Measurements from ENCODE around the gene EHD4.
A peak's percentile ranks its signal among the peaks of the same experiment; 100 is the strongest.

The EHD4 gene

DNA sequence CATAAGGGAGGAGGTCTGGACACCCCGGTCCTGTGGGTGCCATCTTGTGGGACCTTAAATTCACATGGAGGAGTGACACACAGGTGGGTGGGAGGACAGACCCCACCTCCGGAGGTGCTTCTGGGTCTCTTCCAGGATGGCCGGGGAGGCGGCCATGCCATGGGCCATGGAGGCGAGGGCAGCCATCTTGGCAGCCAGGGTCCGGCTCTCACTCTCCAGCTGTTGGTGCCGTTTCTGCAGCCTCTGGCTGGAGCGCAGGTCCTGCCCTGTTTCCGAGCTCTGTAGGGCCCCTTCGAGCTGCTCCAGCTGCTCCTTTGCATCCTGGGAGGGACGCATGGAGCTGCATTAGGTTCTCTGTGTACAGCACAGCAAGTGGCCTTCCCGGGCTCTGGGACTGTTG lies 97.6 kb downstream of the EHD4 start:
- DNase-seq: no peak

DNA sequence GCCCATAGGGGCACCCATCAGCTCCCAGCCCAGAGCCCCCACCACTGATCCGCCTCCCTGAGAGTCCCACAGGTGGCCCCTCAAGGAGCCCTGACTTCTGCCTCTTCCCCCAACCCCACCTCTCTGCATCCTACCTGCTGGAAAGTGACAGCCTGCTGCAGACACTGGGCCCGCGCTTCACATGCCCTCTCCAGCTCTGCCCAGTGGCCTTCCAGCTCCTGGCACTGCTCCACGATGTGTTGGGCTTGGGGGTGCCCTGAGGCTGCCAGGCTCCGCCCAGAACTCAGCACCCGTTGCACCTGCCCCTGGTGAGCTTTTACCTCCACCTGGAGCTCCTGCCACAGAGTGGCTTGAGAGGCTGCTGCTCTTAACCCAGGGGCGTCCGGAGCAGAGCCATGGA lies 98.6 kb downstream of the EHD4 start:
- DNase-seq: no peak

DNA sequence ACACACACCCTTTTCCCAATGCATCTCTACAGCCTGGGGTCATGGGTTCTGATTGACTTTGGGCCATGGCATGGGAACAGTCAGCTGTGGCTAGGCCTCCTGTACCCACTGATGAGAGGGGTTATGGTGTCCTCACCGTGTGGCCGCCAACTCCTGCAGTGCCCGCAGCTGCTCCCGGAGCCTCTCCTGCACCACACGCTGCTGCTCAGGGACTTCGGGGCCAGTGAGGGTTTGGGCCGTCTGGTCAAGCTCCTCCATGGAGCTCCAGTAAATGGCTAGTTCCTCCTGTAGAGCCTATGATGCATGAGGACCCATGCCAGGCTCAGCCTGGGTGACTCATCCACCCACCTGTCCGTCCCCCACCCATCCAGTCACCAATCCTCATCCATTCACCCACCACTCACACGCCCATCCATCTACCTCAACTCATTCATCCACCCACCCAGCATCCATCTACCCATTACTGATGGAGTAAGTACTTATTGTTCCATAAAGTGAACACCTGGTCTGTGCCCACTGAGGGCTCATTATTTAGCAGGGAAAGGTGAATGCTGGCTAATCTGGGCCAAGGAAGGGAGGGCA lies 100.1 kb downstream of the EHD4 start:
- no peak for DNase-seq

DNA sequence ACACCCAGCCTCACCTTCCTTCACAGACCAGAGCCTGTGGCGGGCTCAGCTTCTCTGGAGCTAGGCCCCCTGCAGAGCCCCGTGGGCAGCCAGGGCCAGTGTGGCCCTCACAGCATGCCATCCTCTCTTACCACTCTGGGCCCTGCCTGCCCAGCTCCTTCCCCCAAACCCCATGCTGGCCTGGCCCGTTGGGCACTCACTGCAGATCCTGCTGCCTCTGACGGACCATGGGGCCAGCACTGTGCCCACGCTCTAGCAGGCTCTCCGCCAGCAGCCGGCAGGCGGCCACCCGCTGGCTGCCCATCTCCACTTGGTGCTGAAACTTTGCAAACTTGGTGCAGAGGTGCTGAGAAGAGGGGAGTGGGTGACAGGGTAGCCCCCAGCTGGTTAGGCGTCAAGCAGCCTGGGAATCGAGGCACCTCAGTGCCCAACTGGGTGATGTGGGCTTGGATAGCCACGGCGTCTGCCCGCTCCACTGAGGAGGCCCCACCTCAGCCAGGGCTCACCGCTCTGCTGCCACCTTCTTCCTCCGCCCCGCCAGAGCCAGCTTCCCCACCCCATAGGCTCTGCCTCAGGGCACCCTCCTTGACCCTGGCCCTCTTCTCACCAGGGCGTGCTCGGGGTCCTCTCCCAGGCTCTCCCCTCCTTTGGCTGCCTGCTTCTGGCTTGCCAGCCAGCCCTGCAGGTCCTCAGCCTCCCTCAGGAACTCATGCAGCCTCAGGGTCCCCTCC lies 101.0 kb downstream of the EHD4 start:
- DNase-seq: no peak

DNA sequence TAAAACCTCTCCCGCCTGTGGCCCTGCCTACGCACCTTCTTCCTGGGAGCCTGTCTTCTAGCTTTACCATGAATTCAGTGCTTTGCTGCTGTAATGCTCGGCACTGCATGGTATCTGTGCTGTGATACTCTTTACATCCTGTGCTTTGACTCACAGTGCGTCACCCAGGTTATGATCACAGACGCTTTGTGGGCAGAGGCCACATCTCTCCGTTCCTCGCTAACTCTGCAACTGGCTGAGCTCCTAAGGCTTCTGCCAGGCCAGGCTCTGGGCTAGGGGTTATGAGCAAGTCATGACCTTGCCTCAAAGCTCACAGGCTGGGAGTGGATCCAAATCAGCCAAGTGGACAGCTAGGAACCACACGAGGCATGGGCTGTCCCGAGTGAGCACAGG lies 101.7 kb downstream of the EHD4 start:
- peak; percentile 73 for DNase-seq

DNA sequence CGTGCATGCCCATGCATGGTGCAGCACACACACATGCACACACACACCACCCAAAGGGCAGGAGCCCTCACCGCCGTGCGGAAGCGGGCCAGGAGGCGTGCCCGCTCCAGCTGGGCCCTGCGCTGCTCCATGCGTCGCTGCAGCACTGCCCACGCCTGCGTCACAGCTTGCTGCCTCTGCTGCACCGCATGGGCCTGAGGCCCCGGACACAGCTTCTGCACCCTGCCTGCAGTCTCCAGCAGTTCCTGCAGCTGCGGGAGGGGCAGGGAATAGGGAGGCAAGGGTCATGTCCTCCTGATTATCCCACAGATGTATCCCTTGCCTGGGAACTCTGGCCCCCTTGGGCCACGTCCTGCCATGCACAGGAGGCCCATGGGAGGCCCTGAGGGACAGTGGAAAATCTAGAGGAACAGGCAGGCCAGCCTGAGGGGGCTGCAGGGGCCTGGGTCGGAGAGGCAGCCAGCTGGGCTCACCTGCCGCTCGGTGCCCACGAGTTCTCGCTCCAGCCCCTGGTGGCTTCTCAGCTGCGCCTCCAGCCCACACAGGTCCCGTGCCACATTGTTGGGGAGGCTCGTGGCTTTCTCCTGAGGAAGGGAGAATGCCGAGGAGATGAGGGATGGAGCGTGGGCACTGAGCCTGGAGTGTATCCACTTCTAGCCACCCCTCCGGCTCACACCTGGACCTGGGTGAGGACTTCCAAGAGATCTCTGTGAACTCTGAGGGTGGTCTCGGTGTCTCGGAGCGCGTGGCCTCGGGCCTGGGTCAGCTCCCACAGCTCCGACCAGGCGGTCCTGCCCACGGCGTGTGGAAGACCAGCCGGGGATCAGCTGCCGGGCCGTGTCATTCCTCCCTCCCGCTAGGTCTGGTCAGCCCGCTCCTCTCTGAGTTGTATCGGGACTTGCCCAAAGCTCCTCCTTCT lies 102.3 kb downstream of the EHD4 start:
- DNase-seq: no peak

DNA sequence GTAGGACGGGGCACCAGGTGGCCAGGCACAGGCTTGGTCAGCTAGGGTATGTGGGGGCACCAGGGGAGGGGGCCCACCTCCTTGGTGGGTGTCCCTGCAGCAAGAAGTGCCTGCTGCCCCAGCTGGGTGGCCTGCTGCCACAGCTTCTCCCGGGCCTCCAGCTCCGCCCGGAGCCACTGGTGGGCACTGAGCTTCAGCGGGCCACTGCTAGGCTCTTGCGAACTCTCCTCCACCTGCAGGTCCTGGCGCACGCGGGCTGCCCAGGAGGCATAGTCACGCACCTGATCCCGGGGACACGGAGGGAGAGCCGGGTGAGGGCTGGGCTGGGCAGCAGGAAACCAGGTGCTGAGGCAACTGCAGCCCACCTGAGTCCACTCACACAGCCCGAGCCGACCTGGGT lies 104.0 kb downstream of the EHD4 start:
- DNase-seq: no peak

- no peak for DNase-seq
These were observed 105.3 kb downstream of the EHD4 start for GRCh38 chr15:41866872-41867579.

- no peak for DNase-seq
These were observed 106.1 kb downstream of the EHD4 start for GRCh38 chr15:41866263-41866703.

DNA sequence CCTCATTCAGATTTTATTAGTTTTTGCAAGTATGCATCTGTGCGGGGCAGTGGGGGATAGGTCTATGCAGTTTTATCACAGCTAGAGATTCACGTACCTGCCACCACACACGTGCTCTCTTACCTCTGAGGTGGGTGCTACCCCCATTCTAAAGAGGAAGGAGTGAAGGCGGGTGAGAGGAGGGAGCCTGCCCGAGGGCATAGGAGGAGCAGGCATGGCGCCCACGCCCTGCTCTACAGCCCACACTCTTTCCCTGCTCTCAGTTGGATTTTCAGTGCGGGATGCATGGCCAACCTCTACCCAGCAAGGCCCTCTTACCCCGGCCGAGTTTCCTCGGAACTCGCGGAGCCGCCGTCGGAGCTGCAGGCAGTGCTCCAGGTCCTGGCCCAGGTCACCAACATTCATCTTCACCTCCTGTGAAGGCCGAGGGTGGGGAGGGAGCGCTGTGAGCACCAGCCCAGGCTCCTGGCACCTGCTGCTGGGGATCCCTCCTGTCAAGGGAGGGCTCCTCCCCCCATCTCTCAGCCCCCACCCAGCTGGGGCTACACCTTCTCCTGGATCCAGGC lies 106.8 kb downstream of the EHD4 start:
- DNase-seq: no peak

DNA sequence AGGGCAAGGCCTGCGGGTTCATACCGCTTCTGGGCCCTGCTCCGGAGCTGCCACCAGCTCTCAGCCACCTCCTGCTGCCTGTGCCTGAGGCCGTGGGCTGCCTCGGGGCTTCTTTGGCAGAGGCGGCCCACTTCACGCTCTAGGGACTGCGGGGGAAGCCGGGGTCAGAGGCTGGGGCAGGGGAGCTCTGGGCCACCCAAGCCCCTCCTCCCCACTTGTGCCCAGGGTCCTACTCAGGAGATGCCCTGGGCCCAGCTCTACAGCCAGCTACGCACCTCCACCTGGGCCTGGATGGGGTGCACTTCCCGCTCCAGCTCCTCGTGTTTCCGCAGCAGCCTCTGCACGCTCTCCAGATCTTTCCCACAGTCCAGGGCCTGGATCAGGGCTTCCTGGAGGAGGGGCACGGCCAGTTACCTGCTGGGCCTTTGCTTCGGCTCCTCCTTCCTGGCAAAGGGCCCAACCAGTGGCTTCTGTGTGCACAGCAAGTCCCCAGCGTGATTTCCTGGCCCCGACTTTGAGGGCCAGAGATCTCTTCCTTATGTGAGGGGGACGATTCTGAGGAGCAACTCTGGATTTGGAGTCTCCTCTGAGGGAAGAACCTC lies 109.7 kb downstream of the EHD4 start:
- DNase-seq: no peak

- no peak for DNase-seq
These were observed 110.5 kb downstream of the EHD4 start for GRCh38 chr15:41861736-41862356.

GRCh38 chr15:41860049-41860828 lies 112.1 kb downstream of the EHD4 start:
- DNase-seq: no peak

- no peak for DNase-seq
These were observed 113.6 kb downstream of the EHD4 start for GRCh38 chr15:41858756-41859155.

GRCh38 chr15:41857316-41857715 lies 115.0 kb downstream of the EHD4 start:
- no peak for DNase-seq

- no peak for DNase-seq
These were observed 115.6 kb downstream of the EHD4 start for GRCh38 chr15:41856716-41857115.

- DNase-seq: no peak
These were observed 116.1 kb downstream of the EHD4 start for GRCh38 chr15:41856262-41856661.

DNA sequence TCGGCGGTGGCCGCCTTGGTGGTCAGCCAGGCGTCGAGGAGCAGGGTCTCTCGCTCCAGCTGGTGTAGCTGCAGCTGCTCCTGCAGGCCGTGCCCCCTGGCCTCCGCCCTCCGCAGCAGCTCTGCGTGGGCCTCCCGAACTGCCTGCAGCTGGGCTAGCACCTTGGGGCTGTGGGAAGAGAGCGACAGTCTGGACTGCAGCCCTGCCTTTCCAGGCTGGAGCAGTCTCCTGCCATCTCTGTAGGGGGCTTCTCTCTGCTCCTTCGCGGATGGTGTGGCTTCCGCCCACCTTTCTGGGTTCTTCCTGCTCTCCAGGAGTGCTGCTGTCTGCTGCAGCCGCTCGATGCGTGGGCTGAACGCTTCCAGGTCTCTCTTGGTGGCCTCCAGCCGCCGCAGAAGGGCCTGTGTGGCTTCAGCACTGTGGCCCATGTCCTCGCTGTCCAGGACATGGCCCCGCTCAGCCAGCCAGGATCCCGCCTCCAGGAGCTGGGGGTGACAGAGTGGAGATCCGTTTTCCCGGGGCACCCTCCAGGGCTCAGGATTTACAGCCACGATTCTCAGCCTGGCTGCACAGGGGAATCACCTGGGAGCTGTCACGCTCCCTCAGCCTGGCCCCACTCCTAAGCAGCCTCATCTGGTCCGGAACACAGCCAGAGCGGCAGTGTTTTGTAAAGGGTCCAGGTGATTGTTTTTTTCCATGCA lies 116.9 kb downstream of the EHD4 start:
- DNase-seq: no peak

DNA sequence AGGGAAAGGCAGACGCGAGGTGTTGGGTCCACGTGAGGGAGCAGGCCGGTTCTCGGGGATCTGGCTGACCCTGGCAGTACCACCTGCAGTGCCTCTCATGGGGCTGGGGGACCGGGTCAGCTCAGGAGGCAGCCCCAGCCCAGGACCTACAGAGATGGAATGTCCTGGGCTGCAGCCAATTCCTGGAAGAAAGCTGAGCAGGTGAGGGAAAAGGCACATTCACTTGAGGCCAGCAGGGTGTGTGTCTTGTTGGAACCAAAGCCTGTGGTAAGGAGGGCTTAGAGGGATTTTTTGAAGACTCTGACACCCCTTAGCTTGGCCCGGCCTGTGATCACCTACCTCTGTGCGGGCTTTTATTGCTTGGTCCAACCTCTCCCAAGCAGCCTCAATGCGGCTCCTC lies 117.9 kb downstream of the EHD4 start:
- no peak for DNase-seq

GRCh38 chr15:41853831-41854230 lies 118.5 kb downstream of the EHD4 start:
- DNase-seq: no peak
